ENCODE results near the gene CCBE1. TPM values are rescaled to one million over a fixed set of nuclear protein-coding genes. Genes with fewer than 3 reads are reported as not detected.
"Not testable (repeated sequence)": the region's sequence is repeated elsewhere in the genome, so short reads cannot be mapped to it uniquely, and the experiment has no call there.

The CCBE1 gene
- not detected for total RNA-seq

DNA sequence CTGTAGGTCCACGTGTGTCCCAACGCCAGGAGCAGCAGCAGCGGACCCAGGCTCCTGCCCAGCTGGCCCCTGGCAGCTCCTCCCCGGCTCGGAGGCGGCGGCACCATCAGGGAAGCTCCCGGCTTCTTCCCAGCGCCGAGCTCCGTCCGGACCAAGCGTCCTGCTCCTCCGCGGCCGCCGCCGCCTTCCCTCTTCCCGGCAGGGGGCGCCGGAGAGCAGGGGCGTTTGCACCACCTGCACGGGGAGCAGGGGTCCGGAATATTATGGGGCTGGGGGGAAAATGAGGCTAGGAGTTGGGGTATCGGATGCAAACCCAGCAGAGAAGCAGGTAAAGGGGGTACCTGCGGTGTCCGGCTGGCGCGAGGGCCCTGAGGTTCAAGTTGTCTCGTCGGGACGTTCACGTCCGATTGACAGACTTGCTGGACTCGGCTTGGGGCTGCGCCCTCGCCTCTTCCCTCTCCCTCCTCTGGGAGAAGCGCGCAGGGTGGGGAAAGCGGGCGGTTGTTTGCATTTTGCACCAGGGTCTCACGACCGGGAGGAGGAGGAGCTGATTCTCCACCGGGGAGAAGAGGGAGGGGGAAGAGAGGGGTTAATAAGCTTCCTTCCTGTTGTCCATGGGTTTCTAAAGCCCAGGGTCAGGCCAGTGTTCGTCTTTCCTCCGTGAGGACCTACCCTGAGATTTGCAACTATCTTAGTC lies at the start of gene CCBE1:
CCBE1 (minus strand) TSS at position 188 of the 697 bp plus-strand sequence.
- Mint-ChIP-seq H3K4me1 (peaks cover 9% of the 10 kb centered on the region), H3K36me3 (ENCODE audit: low read depth) (no peaks in the 10 kb centered on the region), H3K9me3 (no peaks in the 10 kb centered on the region), H3K27me3 (peaks cover 62% of the 10 kb centered on the region), H3K27ac (no peak within 1 kb of the TSS), H3K4me3 (no peak within 1 kb of the TSS)
- ChIA-PET POLR2A (no interaction called here), CTCF (interaction anchor here (0.6 to 2.7 kb wide), 19 partner anchors 9 to 851 kb away, joined by 3 to 30 read pairs (median 5); no protein-coding TSS in a partner anchor)
- peak; percentile 50 for DNase-seq

DNA sequence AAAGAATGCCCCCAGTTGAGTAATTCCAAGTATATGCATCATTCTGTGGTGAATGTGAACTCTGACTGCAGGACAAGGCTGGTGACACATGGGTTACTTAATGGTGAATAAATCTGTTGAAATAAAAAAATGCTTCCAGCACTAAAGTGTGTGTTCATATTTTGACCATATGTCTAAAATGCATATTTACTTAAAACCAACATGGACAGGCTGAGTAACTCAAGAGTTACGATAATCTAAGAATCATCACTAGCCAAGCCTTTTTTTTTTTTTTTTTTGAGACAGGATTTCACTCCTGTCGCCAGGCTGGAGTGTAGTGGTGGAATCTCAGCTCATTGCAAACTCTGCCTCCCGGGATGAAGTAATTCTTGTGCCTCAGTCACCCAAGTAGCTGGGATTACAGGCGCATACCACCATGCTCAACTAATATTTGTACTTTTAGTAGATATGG lies 47.1 kb upstream of the CCBE1 start:
- H3K4me1 Mint-ChIP-seq: no peaks in the 10 kb centered on the region
- no peak overlapping the region for H3K27ac Mint-ChIP-seq
- peaks cover 7% of the 10 kb centered on the region for H3K27me3 Mint-ChIP-seq
- CTCF ChIA-PET: no interaction called here
- no peak overlapping the region for H3K4me3 Mint-ChIP-seq
- H3K9me3 Mint-ChIP-seq: no peaks in the 10 kb centered on the region
- POLR2A ChIA-PET: no interaction called here
- no peak for DNase-seq
- H3K36me3 Mint-ChIP-seq (ENCODE audit: low read depth): no peaks in the 10 kb centered on the region

DNA sequence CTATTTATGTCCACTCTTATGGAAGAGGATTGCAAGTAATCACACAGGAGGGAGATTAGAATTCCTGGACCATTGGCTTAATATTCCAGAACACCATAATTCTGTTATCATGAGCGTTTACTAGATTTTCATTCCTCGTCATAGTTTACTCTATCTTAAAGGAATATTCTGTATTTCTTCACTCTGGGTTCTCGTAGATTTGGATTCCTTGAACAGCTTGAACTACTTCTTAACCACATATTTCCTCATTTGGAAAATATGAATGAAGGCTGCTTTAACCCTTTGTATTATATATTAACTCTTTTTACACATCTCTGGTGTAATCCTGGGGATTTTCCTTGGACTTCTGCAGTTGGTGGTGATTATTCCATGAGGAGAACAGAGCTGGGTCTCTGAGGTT lies 46.3 kb upstream of the CCBE1 start:
- Mint-ChIP-seq H3K4me3 (no peak overlapping the region), H3K27ac (no peak overlapping the region), H3K27me3 (peaks cover 6% of the 10 kb centered on the region), H3K4me1 (no peaks in the 10 kb centered on the region), H3K9me3 (no peaks in the 10 kb centered on the region), H3K36me3 (ENCODE audit: low read depth) (no peaks in the 10 kb centered on the region)
- ChIA-PET POLR2A (no interaction called here), CTCF (no interaction called here)
- DNase-seq: no peak

GRCh38 chr18:59742325-59743111 lies 45.3 kb upstream of the CCBE1 start:
- no peak overlapping the region for H3K27ac Mint-ChIP-seq
- no peaks in the 10 kb centered on the region for H3K4me1 Mint-ChIP-seq
- H3K27me3 Mint-ChIP-seq: peaks cover 3% of the 10 kb centered on the region
- no peak overlapping the region for H3K4me3 Mint-ChIP-seq
- CTCF ChIA-PET: no interaction called here
- POLR2A ChIA-PET: no interaction called here
- no peaks in the 10 kb centered on the region for H3K36me3 Mint-ChIP-seq (ENCODE audit: low read depth)
- no peak for DNase-seq
- H3K9me3 Mint-ChIP-seq: no peaks in the 10 kb centered on the region

- H3K4me1 Mint-ChIP-seq: no peaks in the 10 kb centered on the region
- no peaks in the 10 kb centered on the region for H3K9me3 Mint-ChIP-seq
- H3K4me3 Mint-ChIP-seq: no peak overlapping the region
- ChIA-PET POLR2A (no interaction called here), CTCF (interaction anchor here (0.7 kb wide), 1 partner anchor 84 kb away, joined by 3 read pairs; no protein-coding TSS in a partner anchor)
- no peak for DNase-seq
- peaks cover 3% of the 10 kb centered on the region for H3K27me3 Mint-ChIP-seq
- H3K27ac Mint-ChIP-seq: no peak overlapping the region
- no peaks in the 10 kb centered on the region for H3K36me3 Mint-ChIP-seq (ENCODE audit: low read depth)
Observed at GRCh38 chr18:59740141-59740540, 42.9 kb upstream of the CCBE1 start.

DNA sequence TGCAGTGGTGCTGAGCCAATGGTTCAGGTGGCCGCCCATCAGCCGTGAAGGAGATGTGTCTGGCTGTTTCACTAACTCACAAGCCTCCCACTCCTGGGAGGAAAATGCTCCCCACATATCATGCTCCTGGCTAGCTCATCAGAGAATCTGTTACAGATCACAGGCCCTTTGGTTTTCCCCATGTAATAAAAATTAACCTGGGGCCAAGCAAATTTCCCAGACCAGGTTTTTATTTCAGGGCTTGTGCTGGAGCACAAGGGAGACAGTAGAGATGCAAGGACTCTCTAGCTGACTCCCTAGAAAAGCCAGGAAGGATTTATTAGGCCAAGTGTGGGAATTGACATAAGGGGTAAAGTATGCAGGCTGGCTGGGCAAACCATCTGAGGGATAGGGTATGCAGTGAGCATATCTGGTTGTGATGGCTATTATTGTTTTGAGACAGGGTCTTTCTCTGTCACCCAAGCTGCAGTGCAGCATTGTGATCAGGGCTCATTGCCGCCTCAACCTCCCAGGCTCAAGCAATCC lies 40.6 kb upstream of the CCBE1 start:
- no peak for DNase-seq
- no peak overlapping the region for H3K4me3 Mint-ChIP-seq
- CTCF ChIA-PET: interaction anchor here (1.7 kb wide), 1 partner anchor 40 kb away, joined by 5 read pairs; the partner anchor contains the start of gene CCBE1
- peaks cover 3% of the 10 kb centered on the region for H3K27me3 Mint-ChIP-seq
- POLR2A ChIA-PET: no interaction called here
- no peak overlapping the region for H3K27ac Mint-ChIP-seq
- H3K36me3 Mint-ChIP-seq (ENCODE audit: low read depth): no peaks in the 10 kb centered on the region
- no peaks in the 10 kb centered on the region for H3K4me1 Mint-ChIP-seq
- H3K9me3 Mint-ChIP-seq: no peaks in the 10 kb centered on the region

- POLR2A ChIA-PET; H3K9me3 Mint-ChIP-seq; CTCF ChIA-PET; H3K27ac Mint-ChIP-seq; H3K27me3 Mint-ChIP-seq; H3K36me3 Mint-ChIP-seq (ENCODE audit: low read depth); H3K4me3 Mint-ChIP-seq; H3K4me1 Mint-ChIP-seq; DNase-seq: not testable (repeated sequence)
Observed at GRCh38 chr18:59737335-59737734, 40.1 kb upstream of the CCBE1 start.

DNA sequence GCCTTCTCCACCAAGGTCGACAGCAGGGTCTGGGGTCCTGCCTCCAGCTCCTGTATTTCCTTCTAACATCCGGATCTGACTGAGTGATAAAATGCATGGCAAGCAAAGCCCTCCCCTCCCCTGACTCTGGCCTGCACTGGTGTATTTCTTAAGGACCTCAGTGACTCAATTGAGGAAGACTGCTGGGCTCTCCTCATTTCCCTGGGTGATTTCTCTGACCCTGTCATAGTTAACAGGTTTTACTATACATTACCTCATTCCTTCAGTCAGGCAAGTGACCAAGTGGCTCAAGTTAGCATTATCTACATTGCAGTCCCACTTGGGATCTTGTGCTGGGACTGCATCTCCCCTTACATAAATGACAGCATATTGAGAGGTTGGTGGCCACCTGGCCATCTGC lies 38.8 kb upstream of the CCBE1 start:
- CTCF ChIA-PET: no interaction called here
- H3K9me3 Mint-ChIP-seq: no peaks in the 10 kb centered on the region
- no peak overlapping the region for H3K27ac Mint-ChIP-seq
- DNase-seq: no peak
- POLR2A ChIA-PET: no interaction called here
- H3K36me3 Mint-ChIP-seq (ENCODE audit: low read depth): no peaks in the 10 kb centered on the region
- H3K4me3 Mint-ChIP-seq: no peak overlapping the region
- H3K27me3 Mint-ChIP-seq: peaks cover 3% of the 10 kb centered on the region
- H3K4me1 Mint-ChIP-seq: no peaks in the 10 kb centered on the region

DNA sequence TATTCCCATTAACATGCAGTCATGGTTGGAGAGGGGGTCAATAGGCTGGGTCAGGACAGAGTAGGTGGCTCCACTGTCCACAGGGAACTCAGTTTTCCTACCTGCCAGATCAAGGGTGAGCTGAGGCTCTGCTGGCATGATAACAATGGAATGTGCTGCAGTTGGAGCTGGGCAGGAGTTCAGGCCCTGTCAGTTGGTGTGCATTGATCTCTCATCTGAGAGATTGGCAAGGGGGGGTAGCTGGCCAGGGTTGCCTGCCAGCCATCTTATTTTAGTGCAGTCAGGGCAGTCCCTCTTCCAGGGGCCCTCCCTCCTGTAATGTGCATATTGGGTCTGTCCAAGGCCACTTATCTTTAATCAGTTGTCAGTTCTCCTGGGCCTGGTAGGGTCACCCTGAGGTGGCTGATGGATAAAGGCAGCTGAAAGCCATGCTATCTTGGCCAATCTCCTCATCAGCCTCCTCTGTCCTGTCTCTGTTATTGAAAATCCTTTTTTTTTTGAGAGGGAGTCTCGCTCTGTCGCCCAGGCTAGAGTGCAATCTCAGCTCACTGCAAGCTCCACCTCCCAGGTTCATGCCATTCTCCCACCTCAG lies 38.1 kb upstream of the CCBE1 start:
- H3K9me3 Mint-ChIP-seq: no peaks in the 10 kb centered on the region
- no peak overlapping the region for H3K27ac Mint-ChIP-seq
- H3K27me3 Mint-ChIP-seq: peaks cover 2% of the 10 kb centered on the region
- ChIA-PET CTCF (no interaction called here), POLR2A (no interaction called here)
- no peak for DNase-seq
- no peaks in the 10 kb centered on the region for H3K36me3 Mint-ChIP-seq (ENCODE audit: low read depth)
- H3K4me3 Mint-ChIP-seq: no peak overlapping the region
- H3K4me1 Mint-ChIP-seq: no peaks in the 10 kb centered on the region

DNA sequence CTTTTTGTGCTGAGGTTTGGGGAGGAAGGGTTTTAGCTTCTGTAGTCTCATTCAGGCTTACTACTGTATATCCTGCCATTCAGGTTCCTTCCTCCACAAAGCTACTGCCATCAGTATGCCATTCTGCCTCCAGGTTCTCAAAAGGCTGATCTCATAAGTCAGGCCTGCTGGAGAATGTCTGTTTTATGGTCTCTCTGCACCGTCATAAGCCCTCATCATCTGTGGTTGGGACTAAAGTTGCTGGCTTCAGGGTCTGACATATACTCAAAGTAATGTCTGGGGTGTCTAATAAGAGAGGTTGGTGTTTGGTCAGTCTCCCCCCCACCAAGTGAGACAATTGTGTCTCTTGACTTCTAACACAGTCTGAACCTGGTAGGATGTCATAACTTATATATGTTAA lies 36.2 kb upstream of the CCBE1 start:
- H3K4me3 Mint-ChIP-seq: no peak overlapping the region
- H3K27ac Mint-ChIP-seq: no peak overlapping the region
- H3K27me3 Mint-ChIP-seq: no peaks in the 10 kb centered on the region
- DNase-seq: no peak
- no peaks in the 10 kb centered on the region for H3K9me3 Mint-ChIP-seq
- H3K4me1 Mint-ChIP-seq: no peaks in the 10 kb centered on the region
- POLR2A ChIA-PET: interaction anchor here (1.2 kb wide), 1 partner anchor 22 kb away, joined by 3 read pairs; no protein-coding TSS in a partner anchor
- CTCF ChIA-PET: no interaction called here
- no peaks in the 10 kb centered on the region for H3K36me3 Mint-ChIP-seq (ENCODE audit: low read depth)

DNA sequence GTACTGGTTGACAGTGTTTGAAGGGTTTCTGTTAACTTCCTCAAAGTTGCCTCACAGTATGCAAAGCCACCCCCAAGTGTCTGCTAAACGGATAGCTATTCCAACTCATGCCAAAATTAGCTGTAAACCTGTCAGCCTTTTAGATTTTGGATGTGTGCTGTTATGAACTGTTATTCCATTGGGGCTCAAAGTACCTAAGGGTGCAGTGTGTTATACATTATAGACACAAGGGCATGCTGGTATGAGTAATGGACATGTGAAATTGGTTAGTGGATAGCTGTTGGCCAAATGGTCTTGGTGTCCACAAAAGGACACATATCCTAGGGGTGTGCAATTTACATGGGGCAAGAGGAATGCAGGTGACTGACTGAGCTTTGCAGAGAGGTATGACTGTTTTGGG lies 33.7 kb upstream of the CCBE1 start:
- no peaks in the 10 kb centered on the region for H3K4me1 Mint-ChIP-seq

GRCh38 chr18:59729781-59730180 lies 32.6 kb upstream of the CCBE1 start:
- no peak overlapping the region for H3K4me3 Mint-ChIP-seq
- H3K36me3 Mint-ChIP-seq (ENCODE audit: low read depth): no peaks in the 10 kb centered on the region
- H3K27ac Mint-ChIP-seq: no peak overlapping the region
- no peak for DNase-seq
- H3K27me3 Mint-ChIP-seq: no peaks in the 10 kb centered on the region
- ChIA-PET POLR2A (no interaction called here), CTCF (no interaction called here)
- H3K4me1 Mint-ChIP-seq: no peaks in the 10 kb centered on the region
- no peaks in the 10 kb centered on the region for H3K9me3 Mint-ChIP-seq

More for the DNA sequence above, 33.7 kb upstream of the CCBE1 start:
- Mint-ChIP-seq H3K27ac (no peak overlapping the region), H3K9me3 (no peaks in the 10 kb centered on the region), H3K27me3 (no peaks in the 10 kb centered on the region), H3K4me3 (no peak overlapping the region), H3K36me3 (ENCODE audit: low read depth) (no peaks in the 10 kb centered on the region)
- ChIA-PET CTCF (no interaction called here), POLR2A (no interaction called here)
- DNase-seq: no peak

GRCh38 chr18:59728816-59729215 lies 31.6 kb upstream of the CCBE1 start:
- no peak for DNase-seq
- ChIA-PET CTCF (no interaction called here), POLR2A (no interaction called here)
- Mint-ChIP-seq H3K4me1 (no peaks in the 10 kb centered on the region), H3K9me3 (no peaks in the 10 kb centered on the region), H3K4me3 (no peak overlapping the region), H3K36me3 (ENCODE audit: low read depth) (no peaks in the 10 kb centered on the region), H3K27me3 (peaks cover 3% of the 10 kb centered on the region), H3K27ac (no peak overlapping the region)
